NT2/D1 (cell line): ENCODE data around the gene ITSN2.
"Not testable (repeated sequence)": the region's sequence is repeated elsewhere in the genome, so short reads cannot be mapped to it uniquely, and the experiment has no call there.

Source experiments
- DNase-seq: peaks from one replicate; pipeline ENCODE4 v3.0.0-alpha.2; 2011; ENCODE audit warnings: low read depth, low spot score
- H3K27me3 ChIP-seq: 2 replicates; pipeline ENCODE4 v1.6.0; 2011; ENCODE audit warnings: mild to moderate bottlenecking; ENCODE audit not compliant: insufficient read length, insufficient read depth
- H3K36me3 ChIP-seq: 2 replicates; pipeline ENCODE4 v1.6.1; 2011; ENCODE audit warnings: mild to moderate bottlenecking, low read length, mixed read lengths; ENCODE audit not compliant: insufficient read depth, insufficient read length
- H3K4me1 ChIP-seq: 2 replicates; pipeline ENCODE4 v1.5.1; 2011; ENCODE audit not compliant: insufficient read depth, insufficient read length
- H3K4me3 ChIP-seq: 2 replicates; pipeline ENCODE4 v1.5.1; 2011; ENCODE audit warnings: low read depth; ENCODE audit not compliant: insufficient read length
- H3K9ac ChIP-seq: 2 replicates; pipeline ENCODE4 v1.6.0; 2011; ENCODE audit warnings: low read depth; ENCODE audit not compliant: insufficient read length
- H3K9me3 ChIP-seq: 2 replicates; pipeline ENCODE4 v1.5.1; 2011; ENCODE audit warnings: mild to moderate bottlenecking, low read length; ENCODE audit not compliant: insufficient read depth
- SUZ12 ChIP-seq: IDR thresholded peaks from 2 replicates; pipeline ENCODE4 v1.6.1; 2011; ENCODE audit not compliant: insufficient read length, insufficient read depth; ENCODE audit errors: extremely low read depth
- YY1 ChIP-seq: IDR thresholded peaks from 2 replicates; pipeline ENCODE4 v1.6.1; 2011; ENCODE audit not compliant: insufficient read length, insufficient read depth
- ZNF274 ChIP-seq: IDR thresholded peaks from 2 replicates; pipeline ENCODE4 v1.6.1; 2011; ENCODE audit warnings: mild to moderate bottlenecking, low read depth, low read length

The ITSN2 gene

DNA sequence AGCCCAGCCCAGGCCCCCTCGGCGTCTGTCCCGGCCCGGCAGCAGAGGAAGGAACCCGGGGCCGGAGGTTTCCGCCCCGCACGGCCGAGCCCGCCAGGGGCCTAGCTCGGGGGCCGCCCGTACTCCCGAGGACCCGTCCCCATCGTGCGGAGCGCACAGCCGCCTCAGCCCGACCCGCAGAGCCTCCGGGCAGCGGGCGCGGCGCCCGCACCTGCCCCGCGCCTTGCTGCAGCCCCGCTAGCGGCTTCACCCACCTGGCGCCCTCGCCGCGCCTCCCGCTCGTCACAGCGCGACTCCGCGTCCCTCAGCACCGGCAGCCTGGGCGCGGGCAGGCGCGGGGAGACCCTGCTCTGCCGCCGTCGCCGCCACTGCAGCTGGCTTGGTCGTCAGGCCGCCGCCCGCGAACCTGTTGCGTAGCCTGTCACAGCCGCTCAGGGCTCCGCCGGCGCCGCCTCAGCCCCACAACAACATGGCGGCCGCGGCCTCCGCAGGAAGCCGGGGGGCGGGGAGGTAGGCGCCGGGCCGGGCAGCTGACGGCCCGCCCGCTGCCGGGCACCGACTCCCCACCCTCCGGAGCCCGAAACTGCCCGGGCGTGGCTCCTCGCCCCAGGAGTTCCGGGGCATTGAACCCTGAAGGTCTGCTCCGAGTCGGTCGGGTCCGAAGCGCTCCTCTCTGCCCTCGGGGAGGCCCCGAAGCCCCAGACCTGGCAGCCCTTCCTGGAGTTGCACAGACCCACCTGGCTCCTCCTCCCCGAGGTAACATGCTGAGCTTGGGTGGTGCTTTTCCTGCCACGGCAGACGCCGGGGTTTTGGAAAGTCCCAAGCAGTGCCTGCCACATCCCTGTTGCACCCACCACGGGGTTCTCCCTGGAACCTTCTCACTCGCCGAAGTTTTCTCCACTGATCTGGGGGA, at the start of gene ITSN2:
Gene ITSN2, minus strand, starts transcription at position 487 of the 913 bp plus-strand sequence. CDS start 32,454 bp downstream, outside the sequence.
- DNase-seq, result peak; percentile 60
- TF ChIP-seq YY1, result peak; percentile 44
- TF ChIP-seq ZNF274, result no peak
- H3K4me3 ChIP-seq, result peak within 1 kb of the TSS; percentile 64
- H3K9me3 ChIP-seq, result no peaks in the 10 kb centered on the region
- H3K27me3 ChIP-seq, result peaks cover 18% of the 10 kb centered on the region
- no peaks in the 10 kb centered on the region for H3K36me3 ChIP-seq
- H3K4me1 ChIP-seq, result peaks cover 4% of the 10 kb centered on the region
- H3K9ac ChIP-seq, result peak within 1 kb of the TSS; percentile 81

DNA sequence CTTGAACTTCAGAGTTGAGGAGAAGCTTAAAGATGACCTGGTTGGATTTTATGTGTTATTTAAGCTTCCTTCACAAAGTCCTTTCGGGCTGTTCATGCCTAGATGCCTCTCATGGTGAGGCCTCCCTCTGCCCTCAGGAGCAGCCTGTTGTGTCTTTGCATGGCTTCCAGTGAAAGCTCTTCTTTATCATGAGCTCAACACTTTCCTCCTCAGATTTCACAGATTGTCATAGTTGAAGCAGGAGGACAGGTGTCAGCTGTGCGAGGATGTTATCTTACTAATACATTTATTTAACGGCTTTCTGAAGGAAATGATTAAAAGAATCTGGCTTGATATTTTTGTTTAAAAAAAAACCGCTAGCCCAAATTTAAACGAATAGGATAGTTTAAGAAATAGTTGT, 48.8 kb upstream of the ITSN2 start:
- H3K4me1 ChIP-seq, result no peaks in the 10 kb centered on the region
- no peak overlapping the region for H3K9ac ChIP-seq
- no peak for TF ChIP-seq SUZ12
- no peak for TF ChIP-seq YY1
- TF ChIP-seq ZNF274, result no peak
- H3K4me3 ChIP-seq, result no peak overlapping the region
- no peaks in the 10 kb centered on the region for H3K36me3 ChIP-seq
- H3K27me3 ChIP-seq, result no peaks in the 10 kb centered on the region
- DNase-seq, result no peak
- H3K9me3 ChIP-seq, result no peaks in the 10 kb centered on the region

DNA sequence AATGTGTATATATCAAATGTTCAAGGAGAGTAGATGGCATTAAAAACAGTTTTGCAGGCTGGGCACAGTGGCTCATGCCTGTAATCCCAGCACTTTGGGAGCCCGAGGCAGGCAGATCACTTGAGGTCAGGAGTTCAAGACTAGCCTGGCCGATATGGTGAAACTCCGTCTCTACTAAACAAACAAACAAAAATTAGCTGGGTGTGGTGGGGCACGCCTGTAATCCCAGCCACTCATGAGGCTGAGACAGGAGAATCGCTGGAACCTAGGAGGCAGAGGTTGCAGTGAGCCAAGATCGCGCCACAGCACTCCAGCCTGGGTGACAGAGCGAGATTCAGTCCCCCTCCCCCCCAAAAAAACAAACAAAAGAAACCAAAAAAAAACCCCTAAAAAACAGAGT, 48.4 kb upstream of the ITSN2 start:
- H3K4me3 ChIP-seq, H3K36me3 ChIP-seq, H3K9me3 ChIP-seq, DNase-seq, H3K4me1 ChIP-seq, H3K9ac ChIP-seq, H3K27me3 ChIP-seq: not testable (repeated sequence)

DNA sequence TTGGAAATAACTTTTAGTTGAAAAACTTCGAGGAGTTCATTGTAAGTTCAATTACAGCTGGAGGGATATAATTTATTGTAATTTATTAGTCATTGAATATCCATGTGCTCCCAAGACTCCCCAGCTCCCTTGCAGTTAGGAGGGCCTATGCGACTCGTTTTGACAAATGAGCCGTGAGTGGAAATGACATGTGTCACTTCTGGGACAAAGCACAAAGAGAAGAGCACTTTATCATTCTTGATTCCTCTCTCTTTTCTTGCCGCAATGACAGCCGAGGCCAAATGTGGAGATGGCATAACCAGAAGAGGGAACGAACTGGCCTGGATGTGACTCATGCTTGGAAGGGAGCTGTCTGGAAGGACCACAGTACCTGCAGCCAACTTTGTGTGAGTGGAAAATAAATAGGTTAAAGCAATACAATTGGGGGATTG, 44.2 kb upstream of the ITSN2 start:
- Histone ChIP-seq H3K4me1 (no peaks in the 10 kb centered on the region), H3K9ac (no peak overlapping the region), H3K4me3 (no peak overlapping the region), H3K27me3 (no peaks in the 10 kb centered on the region), H3K9me3 (no peaks in the 10 kb centered on the region), H3K36me3 (no peaks in the 10 kb centered on the region)
- DNase-seq, result no peak
- TF ChIP-seq ZNF274, result no peak
- no peak for TF ChIP-seq SUZ12
- no peak for TF ChIP-seq YY1

DNA sequence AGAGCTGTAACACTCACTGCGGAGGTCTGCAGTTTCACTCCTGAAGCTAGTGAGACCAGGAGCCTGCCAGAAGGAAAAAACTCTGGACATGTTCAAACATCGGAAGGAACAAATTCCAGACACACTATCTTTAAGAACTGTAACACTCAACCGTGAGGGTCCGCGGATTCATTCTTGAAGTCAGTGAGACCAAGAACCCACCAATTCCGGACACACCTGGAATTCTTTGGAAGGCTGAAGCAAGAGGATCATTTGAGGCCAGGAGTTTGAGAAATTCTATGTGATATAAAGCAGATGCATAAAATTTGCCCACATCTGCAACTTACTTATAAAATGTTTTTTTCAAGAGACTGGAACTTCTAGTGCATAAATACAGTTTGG, 43.5 kb upstream of the ITSN2 start:
- Histone ChIP-seq H3K9me3 (no peaks in the 10 kb centered on the region), H3K36me3 (no peaks in the 10 kb centered on the region), H3K4me1 (no peaks in the 10 kb centered on the region), H3K9ac (no peak overlapping the region), H3K27me3 (no peaks in the 10 kb centered on the region), H3K4me3 (no peak overlapping the region)
- no peak for DNase-seq
- TF ChIP-seq YY1, result no peak
- TF ChIP-seq SUZ12, result no peak
- TF ChIP-seq ZNF274, result no peak

DNA sequence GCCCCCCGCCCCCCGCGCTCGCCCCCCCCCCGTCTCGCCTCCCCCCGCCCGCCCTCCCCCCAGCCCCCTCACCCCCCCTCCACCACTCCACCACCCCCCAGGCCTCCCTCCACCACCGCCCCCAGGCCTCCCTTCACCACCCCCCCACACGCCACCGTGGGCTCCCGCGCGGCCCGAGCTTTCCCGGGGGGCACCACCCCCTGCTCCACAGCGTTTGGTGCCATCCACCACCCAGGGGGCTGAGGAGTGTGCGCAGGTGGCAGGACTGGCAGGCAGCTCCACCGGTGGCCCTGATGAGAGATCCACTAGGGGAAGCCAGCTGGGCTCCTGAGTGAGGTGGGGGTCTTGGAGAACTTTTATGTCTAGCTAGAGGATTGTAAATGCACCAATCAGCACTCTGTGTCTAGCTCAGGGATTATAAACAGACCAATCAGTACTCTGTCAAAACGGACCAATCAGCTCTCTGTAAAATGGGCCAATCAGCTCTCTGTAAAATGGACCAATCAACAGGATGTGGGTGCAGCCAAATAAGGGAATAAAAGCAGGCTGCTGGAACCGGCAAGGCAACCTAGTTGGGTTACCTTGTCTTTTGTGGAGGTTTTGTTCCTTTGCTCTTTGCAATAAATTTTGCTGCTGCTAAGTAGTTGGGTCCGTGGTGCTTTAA, 43.0 kb upstream of the ITSN2 start:
- H3K36me3 ChIP-seq, result no peaks in the 10 kb centered on the region
- H3K27me3 ChIP-seq, result no peaks in the 10 kb centered on the region
- H3K9ac ChIP-seq, result no peak overlapping the region
- H3K9me3 ChIP-seq, result no peaks in the 10 kb centered on the region
- DNase-seq, result no peak
- no peaks in the 10 kb centered on the region for H3K4me1 ChIP-seq
- H3K4me3 ChIP-seq, result no peak overlapping the region
- TF ChIP-seq ZNF274 (no peak), SUZ12 (no peak), YY1 (no peak)

DNA sequence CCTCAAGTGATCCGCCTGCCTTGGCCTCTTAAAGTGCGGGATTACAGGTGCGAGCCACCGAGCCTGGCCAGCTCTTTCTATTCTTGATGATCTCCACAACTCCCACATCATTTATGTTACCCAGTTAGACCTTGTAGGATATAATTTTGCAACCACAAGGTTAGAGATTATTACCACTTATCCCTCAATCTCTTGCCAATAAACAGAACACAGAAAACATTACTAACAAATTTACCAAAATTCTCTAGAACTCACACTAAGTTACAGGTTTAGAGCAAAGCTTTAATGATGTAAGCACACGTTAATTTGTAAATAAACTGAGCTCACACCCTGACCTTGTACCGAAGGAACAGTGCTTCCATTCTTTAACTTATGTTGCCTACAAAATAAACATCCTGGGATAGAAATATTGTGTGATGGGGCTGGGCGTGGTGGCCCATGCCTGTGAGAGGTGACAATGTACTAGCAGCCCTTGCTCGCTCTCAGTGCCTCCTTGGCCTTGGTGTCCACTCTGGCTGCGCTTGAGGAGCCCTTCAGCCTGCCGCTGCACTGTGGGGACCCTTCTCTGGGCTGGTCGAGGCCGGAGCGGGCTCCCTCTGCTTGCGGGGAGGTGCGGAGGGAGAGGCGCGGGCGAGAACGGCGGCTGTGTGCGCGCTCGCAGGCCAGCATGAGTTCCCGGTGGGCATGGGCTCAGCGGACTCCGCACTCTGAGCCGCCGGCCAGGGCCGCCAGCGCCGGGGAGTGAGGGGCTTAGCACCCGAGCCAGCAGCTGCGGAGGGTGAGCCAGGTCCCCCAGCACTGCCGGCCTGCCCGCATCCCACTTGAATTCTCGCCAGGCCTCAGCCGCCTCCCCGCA, 42.1 kb upstream of the ITSN2 start:
- H3K9me3 ChIP-seq, result no peaks in the 10 kb centered on the region
- H3K4me3 ChIP-seq, result no peak overlapping the region
- DNase-seq, result no peak

More for the DNA sequence above, 42.1 kb upstream of the ITSN2 start:
- Histone ChIP-seq H3K27me3 (no peaks in the 10 kb centered on the region), H3K4me1 (no peaks in the 10 kb centered on the region), H3K9ac (no peak overlapping the region), H3K36me3 (no peaks in the 10 kb centered on the region)
- TF ChIP-seq YY1 (no peak), ZNF274 (no peak), SUZ12 (no peak)
